Stimulated activated CD4-positive, alpha-beta T cell treated with anti-CD3 and anti-CD28 coated beads, Interleukin-1b, Interleukin-23, amount 100 ng/mL, for 24 hours (primary cell): Measurements from ENCODE around the gene PYGO2.

Experiments used
- DNase-seq, 4 experiments: peaks; one replicate each; pipeline ENCODE4 v3.0.0-alpha.2; 2020; ENCODE audit warnings: low read depth in 4 of 4, low spot score in 1 of 4

The PYGO2 gene

DNA sequence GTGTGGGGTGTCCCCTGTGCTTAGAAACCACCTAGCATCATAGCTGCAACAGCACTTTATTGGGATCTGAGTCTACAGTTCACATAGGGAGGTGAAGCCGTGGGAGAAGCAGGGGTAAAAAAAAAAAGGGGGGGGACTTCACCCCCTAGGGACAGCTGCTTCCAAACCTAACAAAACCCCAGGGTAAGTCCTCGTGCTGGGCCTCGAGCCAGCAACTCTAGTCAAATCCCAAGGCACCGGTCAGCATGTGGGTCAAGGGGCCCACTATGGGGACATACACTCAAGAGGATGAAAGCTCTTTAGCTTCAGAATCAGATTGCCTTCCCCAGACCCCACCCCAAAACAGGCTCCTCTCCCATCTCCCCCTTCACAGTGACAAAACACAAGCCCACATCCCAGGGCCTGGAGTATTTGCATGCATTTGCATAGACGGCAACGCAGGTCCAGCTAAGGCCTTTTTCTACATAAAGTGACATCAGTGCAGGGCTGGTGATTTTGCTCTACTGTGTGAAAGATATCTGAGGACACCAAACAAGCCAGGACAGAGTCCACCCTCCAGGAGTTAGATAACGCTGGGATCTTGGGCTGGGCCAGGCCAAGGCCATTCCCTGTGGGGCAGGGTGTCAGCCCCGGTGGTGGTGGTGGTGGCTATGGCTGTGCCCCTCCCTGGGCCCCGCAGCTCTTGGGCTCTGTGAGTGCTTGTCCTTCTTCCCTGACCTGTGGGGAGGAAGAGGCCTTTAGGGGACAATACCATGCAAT is 17.0 kb downstream of the PYGO2 start:
- DNase-seq, result no peak

DNA sequence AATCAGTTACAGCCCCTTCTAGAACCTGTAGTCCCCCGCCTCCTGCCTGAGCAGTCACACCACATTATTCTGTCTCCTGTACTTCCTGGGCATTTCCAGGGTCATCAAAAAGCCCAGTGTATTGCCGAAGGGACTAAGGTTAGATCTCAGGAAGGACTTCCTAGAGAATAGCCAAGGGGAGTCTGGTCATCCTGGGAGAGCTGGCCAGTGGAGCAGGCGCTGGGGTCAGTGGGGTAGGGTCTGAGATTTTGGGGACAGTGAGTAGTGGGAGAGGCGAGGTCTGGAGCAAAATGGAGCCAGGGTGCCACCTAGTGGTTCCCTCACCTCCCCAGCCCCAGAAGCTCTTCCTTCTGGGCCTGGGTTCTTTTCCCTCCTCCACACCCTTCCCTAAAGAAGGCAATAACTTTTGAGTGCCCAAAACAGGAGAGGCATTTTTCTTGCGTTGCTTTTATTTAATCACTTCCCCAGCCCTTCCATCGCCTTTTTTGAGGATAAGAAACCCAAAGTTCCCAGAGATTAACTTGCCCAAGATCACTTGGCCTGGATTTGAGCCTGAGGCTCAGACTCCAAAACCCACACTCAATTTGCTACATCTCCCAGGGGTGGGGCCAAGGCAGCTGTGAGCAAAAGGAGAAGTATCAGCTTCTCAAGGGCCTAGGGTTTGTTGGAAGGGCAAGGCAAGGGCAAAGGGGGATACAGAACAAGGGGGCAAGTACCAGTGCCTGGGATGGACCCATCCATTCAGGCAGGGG is 17.8 kb downstream of the PYGO2 start:
- DNase-seq, result no peak

DNA sequence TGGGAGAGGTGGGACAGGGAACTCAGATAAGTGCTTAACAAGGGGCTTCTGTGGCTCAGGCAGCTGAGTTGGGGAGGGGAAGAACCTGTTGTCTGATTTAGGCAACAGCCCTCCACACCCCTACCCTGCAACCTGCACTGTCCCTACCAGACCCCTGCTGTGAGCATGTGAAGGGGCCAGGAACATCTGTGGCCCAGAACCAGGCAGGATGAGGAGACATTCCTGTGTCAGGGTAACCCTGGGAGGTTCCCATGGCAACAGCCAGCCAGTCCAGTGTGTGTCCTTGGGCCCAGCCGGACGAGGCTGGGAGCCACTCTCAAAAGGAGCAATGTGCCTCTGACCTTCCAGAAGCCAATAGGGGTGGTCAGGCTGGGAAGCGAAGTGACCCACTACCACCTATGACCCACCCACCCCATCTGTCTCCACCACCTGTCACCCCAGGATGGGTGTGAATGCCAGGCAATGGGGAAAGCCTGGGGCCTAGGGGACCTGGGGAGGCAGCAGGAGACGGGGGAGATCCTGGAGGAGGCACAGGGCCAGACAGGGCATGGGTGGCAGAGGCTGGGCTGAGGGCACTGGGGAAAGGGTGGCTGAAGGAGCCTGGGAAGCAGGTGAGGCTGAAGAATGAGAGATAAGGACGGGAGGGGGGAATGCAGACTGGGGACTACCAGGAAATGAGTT is 20.1 kb downstream of the PYGO2 start:
- DNase-seq, result no peak

DNA sequence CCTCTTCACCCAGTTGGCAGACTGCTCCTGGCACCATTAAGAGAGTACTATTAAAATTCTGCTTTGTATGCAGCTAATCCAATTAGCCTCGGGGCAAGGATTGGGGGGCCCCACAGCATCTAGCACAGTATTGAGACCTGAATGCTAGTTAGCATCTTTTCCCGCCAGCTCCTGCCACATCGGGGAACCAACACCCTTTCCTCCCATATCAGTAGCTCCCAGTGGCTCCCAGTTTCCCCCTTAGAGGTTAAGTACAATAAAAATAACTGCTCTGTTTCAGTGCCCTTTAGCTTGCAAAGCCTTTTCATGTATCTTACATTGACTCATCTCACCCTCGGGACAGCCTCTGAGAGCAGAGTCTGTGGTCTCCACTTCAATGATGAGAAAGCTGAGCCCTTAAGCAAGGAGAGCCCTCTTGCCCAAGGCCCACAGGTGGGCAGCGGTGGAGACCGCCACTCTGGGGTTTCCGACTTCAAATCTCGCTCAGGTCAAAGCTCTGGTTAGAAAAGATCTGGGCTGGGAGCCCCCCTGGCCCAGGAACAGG is 20.9 kb downstream of the PYGO2 start:
- DNase-seq, result no peak

DNA sequence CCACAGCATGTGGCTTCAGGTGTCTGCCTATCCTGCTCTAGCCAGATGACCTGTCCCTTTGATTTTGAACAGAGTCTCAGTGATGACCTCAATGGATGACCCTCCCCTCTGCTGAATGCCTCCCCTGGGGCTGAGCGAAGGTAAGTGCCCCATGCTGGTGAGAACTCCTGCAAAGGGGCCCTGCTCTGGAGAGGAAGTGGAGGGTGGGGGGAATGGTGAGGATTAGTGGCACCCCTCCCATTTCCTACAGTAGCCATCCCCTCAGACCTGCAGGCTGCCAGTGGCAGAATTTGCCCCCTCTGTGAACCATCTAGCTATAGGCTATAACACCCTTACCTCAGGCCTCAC is 21.4 kb downstream of the PYGO2 start:
- no peak for DNase-seq

DNA sequence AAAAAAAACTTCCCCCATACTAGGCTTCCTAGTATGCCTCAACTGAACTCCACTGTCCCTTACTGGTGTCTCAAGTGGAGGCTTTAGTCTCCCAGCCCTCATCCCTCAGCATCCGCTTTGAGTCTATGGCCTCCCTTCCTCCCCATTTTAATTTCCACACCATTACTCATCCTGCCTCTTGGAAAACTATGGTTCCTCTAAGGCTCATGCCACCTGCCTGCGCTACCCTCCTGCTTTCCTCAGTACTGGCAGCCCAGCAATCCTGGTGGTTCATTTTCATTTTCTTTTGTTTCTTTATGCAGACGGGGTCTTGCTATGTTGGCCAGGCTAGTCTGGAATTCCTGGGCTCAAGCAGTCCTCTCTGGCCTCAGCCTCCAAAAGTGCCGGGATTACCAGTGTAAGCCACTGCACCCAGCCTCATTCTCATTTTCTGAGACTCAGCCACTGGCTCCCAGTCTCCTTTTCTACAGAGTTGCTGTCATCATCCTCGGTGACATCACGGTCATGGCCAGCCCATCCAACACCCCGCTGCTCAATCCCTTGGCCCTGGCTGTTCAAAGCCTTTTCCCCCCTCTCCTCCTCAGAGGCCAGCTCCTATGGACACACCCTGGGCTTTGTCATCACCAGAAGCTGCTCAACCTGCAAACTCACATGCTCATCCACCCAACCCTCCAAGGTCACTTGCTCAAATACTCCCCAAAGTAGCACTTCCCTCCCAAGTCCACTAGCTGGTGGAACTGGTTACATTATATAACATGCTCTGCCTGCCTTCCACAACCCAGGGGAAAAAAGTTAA is 22.8 kb downstream of the PYGO2 start:
- DNase-seq, result no peak

DNA sequence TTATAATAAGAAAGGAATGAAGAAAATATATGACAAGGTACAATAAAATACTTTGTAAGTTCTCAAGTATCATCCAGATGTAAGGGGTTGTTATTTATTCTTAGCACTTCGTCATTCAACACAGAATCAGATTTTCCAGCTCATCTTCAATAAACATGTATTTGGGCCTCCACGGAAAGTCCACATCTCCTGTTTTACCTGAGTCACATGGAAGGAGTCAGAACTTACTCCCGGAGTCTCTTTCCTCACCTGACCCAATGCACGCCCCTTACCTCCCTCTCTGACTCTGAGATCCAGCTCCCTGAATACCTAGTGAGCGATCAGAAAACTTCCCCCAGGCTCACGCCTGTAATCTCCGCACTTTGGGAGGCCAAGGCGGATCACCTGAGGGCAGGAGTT is 23.6 kb downstream of the PYGO2 start:
- no peak for DNase-seq

DNA sequence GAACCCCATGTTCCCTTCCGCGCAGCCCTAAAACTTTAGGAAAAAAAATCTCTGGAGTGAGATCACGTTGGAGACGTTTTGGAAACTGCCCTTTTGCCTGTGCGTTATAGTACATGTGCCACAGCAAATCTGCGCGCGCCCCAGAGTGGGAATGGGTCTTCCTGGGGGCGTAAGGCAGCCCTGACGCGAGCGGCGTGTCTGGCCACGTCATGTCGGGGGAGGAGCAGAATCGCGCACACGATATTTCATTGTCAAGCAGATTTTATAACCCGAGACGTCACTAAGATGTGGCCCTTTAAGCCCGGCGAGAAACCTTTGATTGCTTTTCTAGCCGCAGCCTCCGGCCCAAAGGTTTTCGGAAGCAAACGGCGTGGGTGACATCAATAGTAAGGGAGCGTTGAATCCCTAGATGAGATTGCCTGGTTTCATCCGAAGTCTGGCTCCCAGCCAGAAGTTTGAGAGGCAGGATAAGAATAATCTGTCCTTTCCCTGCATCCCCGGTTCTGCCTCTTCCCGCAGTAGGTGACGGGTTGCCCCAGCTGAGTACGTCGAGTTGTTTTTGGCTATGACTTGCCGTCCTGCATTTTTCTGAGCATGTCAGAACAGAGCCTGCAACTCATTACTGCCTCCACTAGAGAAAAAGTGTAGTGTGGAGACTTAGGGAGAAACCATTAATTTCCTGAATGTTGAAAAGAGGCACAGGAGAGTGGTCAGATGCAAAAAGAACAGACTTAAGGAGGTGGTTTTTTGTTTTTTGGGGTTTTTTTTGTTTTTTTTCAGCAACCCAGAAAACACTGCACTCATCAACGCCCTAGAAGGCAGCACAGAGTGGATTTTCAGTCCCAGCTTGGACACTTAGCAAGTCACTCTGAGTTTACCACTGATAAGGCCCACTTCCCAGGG is 24.2 kb downstream of the PYGO2 start:
- peak; percentile 67 to 84 (median 77) for DNase-seq

DNA sequence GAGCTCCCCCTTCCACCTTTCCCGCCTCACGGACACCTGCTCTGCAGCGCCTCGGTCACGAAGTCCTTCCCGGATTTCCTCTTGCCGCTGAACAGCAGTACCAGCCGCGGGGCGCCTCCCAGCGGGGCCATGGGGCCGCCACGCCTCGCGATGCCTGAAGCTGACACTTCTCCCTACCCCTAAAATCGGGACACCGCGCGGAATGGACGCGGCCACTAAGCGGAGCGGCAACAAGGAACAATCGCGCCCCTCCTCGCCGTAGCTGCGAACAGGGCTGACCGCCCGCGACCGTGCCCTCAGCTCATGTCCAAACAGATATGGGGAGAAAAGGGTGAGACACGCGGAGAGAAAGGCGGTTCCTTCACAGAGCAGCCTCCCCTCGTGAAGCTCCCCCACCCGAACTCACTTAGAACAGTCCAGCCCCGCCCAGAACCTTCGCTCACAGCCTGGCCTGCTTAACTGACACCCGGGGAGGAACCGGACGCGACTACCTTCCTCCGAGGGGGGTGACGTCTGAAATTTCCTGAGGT is 25.0 kb downstream of the PYGO2 start, which contains the start of gene PMVK:
PMVK (minus strand) TSS at position 165 of the 530 bp plus-strand sequence; CDS start at position 131, 34 bp downstream.
- peak; percentile 81 to 92 (median 88) for DNase-seq

DNA sequence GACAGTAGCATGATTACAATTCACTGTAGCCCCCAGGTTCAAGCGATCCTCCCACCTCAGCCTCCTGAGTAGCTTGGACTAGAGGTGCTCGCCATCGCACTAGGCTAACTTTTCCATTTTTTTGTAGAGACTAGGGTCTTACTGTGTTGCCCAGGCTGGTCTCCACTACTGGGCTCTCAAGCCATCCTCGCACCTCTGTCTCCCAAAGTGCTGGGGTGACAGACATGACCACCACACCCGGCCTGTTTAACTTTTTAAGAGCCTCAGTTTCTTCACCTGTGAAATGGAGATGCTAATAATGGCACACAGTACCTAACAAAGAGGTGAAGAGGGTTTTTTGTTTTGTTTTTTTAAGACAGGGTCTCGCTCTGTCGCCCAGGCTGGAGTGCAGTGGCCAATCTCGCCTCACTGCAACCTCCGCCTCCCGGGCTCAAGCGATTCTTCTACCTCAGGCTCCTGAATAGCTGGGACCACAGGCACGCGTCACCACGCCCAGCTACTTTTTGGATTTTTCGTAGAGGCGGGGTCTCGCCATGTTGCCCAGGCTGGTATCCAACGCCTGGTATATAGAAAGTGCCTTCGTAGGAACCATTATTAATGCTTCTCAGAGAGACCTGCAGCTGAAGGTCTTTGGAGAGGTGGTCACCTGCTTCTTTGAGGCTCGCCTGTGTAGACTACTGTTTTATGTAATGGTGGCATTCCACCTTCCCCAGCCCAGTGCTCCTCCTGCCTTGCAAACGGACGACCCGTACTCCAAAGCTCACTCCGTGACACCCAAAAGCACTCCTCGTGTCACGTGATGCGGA is 25.6 kb downstream of the PYGO2 start:
- no peak for DNase-seq

DNA sequence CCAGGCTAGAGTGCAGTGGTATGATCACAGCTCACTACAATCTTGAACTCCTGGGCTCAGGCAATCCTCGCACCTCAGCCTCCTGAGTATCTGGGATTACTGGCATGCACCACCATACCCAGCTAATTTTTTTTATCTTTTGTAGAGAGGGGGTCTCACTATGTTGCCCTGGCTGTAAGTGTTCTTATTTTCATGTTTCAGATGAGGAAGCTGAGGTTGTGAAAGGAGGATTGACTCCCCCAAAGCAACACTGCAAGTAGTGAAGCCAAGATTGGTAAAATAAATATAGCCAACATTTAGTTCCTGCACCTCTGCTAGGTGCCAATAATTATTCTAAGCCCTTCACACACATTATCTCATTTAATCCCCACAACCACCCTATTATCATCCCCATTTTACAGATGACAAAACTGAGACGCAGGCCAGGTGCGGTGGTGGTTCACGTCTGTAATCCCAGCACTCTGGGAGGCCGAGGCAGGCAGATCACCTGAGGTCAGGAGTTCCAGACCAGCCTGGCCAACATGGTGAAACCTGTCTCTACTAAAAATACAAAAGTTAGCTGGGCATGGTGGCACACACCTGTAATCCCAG is 27.1 kb downstream of the PYGO2 start:
- no peak for DNase-seq

DNA sequence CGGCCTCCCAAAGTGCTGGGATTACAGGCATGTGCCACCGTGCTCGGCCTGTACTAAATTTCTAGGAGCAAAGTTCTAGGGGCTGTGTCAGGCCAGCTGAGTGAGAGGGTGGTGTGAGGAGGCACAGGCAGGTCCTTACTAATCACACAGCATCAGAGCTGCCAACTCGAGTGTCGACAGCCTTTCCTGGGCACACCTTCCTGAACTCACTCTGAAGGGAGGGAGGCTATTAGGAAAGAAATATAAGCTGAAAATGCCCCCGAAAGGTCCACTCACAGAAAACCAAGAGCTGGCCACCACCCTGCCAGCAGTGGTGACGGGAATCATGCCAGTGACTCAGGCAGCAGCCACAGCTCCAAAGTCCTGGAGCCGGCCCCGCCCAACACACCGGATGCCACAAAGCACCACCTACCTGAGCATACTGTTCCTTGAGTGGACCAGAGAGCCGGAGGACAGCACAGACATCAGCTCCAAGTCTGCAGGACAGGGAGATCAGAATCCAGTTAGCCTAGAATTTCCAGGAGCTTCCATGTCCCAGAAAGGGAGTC is 29.6 kb downstream of the PYGO2 start:
- DNase-seq, result no peak

DNA sequence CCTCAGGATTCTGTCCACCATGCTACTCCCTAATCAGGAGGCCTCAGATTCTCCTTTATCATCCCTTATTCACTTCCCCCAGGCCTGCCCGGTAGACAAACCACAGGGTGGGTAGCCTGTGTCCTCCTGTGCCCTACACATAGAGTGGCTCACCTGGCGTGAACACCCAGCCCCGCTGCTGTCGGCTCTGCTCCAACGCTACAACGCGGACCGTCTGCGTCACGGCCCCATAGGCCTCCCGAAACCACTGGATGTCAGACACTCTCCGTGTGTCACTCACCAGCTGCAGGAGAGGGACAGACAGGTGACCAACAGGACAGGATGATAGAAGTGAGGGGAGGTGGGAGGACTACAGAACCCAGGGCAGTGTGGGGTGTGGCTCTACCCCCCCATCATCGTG is 35.4 kb downstream of the PYGO2 start:
- DNase-seq, result no peak

DNA sequence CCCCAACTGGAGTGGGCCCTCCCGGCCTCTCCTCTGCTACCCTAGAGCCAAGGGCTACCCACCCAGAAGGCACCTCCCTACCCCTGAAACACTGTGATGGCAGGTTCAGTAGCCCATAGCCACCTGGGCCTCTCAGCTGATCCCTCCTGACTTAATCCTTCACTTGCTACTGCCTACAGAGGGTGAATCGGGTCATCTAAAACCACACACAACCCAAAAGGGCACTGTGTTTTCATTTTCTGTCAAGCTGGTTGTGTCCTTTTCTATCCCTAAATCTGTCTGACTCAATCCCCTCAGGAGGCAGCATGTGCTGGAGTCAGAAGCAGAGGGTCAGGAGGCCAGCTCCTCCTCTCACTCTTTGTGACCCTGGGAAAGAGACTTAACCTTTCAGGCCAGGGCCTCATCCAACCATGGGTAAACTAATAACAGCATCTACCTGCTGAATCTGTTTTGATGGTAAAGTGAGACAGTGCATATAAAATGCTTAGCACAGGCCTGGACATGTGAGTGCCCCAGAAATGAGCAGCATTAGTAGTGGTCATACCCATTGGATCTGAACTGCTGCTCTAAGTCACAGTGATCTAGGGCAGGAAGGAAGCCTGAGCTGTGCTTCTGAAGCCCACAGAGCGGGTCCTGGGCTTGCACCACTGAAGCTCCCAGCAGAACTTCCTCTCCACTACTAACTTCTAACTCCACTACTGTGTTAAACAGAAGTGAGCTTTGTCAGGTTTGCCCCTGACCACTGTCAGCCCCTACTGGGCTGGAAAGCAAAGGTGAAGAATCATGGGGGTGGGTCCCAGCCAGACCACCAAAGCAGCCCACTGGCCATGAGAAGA is 36.0 kb downstream of the PYGO2 start:
- no peak for DNase-seq

DNA sequence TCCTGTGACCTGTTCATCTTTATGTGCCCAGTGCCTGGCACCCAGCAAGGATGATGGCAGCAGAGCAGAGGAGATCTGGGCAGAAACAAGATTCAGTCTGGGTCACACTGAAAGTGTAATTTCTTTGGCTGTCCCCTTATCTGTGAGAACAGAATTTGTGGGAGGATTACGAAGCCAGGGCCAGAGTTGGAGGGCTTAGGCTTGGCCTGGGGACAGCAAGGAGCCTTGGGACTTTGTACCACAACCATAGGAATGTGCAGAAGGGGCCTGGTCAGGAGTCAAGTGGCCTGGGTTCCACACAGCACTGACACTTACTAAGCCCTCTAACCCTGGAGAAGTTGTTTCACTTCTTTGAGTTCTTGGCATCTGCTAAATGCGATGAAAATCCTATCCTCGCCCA is 37.9 kb downstream of the PYGO2 start:
- no peak for DNase-seq

DNA sequence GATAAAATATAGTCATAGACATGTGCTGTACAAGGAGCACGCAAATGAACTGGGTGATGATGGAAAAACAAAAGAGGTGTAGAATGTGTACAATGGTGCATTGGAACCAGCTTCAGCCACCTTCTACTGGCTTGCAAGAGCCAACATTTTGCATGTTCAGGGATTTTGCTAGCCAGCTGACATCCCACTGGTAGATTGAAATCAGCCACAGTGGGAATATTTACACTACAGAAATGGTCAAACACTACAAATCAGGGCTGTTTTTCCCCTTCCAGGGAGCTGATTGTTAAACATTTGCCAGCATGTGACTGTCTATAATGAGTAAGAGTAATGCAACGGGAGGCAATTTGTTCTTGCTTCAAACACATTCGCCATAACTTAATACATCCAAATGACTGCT is 48.3 kb downstream of the PYGO2 start:
- no peak for DNase-seq

DNA sequence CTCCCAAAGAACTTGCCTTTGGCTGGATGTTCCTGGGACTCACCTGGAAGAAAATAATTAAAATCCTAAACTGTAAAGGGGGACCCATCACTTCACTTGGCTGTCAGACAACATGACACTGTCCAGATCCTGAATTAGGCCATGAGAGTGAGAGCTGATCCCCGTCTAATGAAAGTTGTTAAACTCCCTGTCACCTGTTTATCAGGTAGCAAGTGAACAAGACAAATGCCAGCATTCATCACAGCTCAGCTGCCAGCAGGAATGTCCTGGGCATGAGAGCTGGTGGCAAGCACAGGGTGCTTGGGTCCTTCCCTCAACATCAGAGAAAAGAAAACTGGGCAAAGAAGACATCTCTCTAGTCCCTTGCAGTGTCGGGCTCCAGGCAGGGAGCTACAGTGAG is 48.8 kb downstream of the PYGO2 start:
- no peak for DNase-seq
